Colonic mucosa (tissue), 4 donors: ENCODE data around the gene PNPLA7. TPM values are rescaled to one million over a fixed set of nuclear protein-coding genes. Genes with fewer than 3 reads are reported as not detected.
"Not testable (repeated sequence)": the region's sequence is repeated elsewhere in the genome, so short reads cannot be mapped to it uniquely, and the experiment has no call there.

ENCODE experiments used
- DNase-seq: peaks from one replicate; pipeline ENCODE4 v3.0.0-alpha.2; 2020
- H3K27ac ChIP-seq: fragments of 200-600 bp; one replicate; pipeline ENCODE4 v1.8.0; 2021
- H3K27me3 ChIP-seq: fragments of 200-600 bp; one replicate; pipeline ENCODE4 v1.8.0; 2021
- H3K36me3 ChIP-seq: fragments of 200-600 bp; one replicate; pipeline ENCODE4 v1.8.0; 2021
- H3K4me1 ChIP-seq: fragments of 200-600 bp; one replicate; pipeline ENCODE4 v1.8.0; 2021; ENCODE audit warnings: mild to moderate bottlenecking
- H3K4me3 ChIP-seq: fragments of 200-600 bp; one replicate; pipeline ENCODE4 v1.8.0; 2021
- H3K9ac ChIP-seq, 2 donors: one replicate each; pipeline ENCODE4 v1.7.0; 2013; ENCODE audit warnings: control low read depth in 2 of 2, low read depth in 2 of 2, low read length in 2 of 2
- H3K9me3 ChIP-seq: fragments of 200-600 bp; one replicate; pipeline ENCODE4 v1.8.0; 2021
- intact Hi-C: fragments of 100-400 bp; cut with DNase I; formaldehyde crosslinking; loops from one replicate; pipeline ENCODE4 v1.14.1; 2022
- total RNA-seq, 2 donors: library from RNA; stranded (reverse); fragmentation: NEBNext Ultra II Directional in 1 of 2; extraction: Animal tissue kit (Norgen Biotek cat#: 25700) in 1 of 2; gene quantifications; one replicate each; pipeline ENCODE4 v1.2.1, GENCODE V29; 2021
- TF ChIP-seq, protein P1 (sequence below): fragments of 200-600 bp; IDR thresholded peaks from one replicate; pipeline ENCODE4 v1.8.0; 2022; ENCODE audit warnings: antibody characterized with exemption, mild to moderate bottlenecking
- donor health status: healthy.
- donor health status: DM: no; HTN: no; CAD: no.
- donor health status: DM: no; HTN: no; CAD: no.

Gene PNPLA7
- total RNA-seq, 2 donors from 2014 or later: 6.1 to 7.1 TPM

DNA sequence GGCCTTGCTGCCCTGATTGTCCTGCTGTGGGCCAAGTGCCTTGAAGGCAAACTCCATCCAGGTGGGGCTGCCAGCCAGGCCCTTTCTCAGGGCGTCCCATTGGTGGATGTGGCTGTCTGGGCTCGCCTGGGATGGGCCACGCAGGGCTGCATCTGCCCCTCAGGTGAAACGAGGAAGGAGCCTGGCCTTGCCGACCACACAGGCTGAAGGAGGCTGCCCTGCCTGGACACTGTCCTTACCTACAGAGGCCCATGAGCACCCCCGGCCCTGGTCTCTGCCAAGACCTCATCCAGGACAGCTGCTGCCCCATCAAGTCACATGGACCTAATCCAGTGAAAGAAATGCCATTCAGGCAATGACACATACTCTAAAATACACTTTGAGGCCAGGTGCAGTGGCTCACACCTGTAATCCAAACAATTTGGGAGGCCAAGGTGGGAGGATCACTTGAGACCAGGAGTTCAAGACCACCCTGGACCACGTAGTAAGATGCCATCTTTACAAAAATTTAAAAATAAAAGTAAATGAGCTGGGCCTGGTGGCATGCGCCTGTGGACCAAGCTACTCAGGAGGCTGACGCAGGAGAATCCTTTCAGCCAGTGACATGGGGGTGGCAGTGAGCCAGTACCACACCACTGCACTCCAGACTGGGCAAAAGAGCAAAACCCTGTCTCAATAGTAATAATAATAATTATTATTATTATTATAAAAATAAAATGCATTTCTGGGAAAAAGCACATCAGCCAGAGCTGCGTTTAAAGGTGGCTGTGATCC, 33.9 kb downstream of the PNPLA7 start:
- intact Hi-C loops: no loop called here
- H3K9ac ChIP-seq: no peak overlapping the region

DNA sequence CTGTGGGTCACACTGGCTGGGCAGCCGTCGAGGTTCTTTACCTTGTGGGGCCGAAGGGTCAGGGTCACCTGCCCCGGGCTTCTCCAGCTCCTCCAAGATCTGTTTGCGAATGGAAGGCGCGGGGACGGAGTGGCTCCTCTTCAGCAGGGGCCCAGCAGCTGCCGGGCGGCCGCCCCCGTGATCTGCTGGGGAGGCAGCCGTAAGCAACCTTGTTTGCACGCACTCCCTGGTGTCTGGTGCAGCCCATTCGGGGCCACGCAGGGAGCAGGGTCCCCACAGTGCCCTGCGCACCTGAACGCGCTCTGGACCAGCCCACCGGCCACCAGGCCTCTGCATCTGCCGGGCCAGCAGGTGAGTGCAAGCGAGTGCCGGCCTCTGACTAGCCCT, 34.9 kb downstream of the PNPLA7 start:
- no peak overlapping the region for H3K9ac ChIP-seq
- H3K36me3 ChIP-seq: no peaks in the 10 kb centered on the region
- no peak for DNase-seq
- no peaks in the 10 kb centered on the region for H3K4me1 ChIP-seq
- H3K9me3 ChIP-seq: no peaks in the 10 kb centered on the region
- TF ChIP-seq, protein P1, sequence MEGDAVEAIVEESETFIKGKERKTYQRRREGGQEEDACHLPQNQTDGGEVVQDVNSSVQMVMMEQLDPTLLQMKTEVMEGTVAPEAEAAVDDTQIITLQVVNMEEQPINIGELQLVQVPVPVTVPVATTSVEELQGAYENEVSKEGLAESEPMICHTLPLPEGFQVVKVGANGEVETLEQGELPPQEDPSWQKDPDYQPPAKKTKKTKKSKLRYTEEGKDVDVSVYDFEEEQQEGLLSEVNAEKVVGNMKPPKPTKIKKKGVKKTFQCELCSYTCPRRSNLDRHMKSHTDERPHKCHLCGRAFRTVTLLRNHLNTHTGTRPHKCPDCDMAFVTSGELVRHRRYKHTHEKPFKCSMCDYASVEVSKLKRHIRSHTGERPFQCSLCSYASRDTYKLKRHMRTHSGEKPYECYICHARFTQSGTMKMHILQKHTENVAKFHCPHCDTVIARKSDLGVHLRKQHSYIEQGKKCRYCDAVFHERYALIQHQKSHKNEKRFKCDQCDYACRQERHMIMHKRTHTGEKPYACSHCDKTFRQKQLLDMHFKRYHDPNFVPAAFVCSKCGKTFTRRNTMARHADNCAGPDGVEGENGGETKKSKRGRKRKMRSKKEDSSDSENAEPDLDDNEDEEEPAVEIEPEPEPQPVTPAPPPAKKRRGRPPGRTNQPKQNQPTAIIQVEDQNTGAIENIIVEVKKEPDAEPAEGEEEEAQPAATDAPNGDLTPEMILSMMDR: no peak
- no peak overlapping the region for H3K4me3 ChIP-seq
- H3K27ac ChIP-seq: no peak overlapping the region
- intact Hi-C loops: no loop called here
- H3K27me3 ChIP-seq: no peaks in the 10 kb centered on the region

More for the DNA sequence above, 33.9 kb downstream of the PNPLA7 start:
- no peaks in the 10 kb centered on the region for H3K27me3 ChIP-seq
- TF ChIP-seq, protein P1: no peak
- H3K4me1 ChIP-seq: no peaks in the 10 kb centered on the region
- no peak overlapping the region for H3K27ac ChIP-seq
- H3K9me3 ChIP-seq: no peaks in the 10 kb centered on the region
- no peak for DNase-seq
- no peak overlapping the region for H3K4me3 ChIP-seq
- no peaks in the 10 kb centered on the region for H3K36me3 ChIP-seq

DNA sequence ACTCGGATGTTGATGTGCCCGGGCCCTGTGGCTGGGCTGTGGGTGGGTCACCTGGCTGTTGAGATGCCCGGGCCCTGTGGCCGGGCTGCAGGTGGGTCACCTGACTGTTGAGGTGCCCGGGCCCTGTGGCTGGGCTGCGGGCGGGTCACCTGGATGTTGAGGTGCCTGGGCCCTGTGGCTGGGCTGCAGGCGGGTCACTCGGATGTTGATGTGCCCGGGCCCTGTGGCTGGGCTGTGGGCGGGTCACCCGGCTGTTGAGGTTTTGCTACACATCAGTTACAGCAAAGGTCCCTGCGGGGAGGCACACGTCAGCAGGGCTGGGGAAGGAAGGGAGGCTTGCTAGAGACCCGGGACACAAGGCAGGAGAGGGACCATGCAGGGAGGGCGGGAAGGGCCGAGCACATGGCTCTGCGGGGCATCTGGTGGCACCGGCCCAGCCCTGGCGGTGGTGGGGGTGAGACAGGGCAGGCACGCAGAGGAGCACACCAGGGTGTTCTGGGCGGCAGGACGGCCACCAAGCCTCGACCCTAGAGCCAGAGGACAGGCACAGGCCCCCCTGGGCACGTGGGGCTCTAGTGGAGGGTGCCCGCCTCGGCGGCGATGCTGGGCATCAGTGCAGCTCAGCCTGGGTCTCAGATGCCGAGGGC, 35.4 kb downstream of the PNPLA7 start:
- Histone ChIP-seq H3K4me3 (no peak overlapping the region), H3K4me1 (no peaks in the 10 kb centered on the region), H3K27ac (no peak overlapping the region), H3K9me3 (no peaks in the 10 kb centered on the region), H3K9ac (no peak overlapping the region), H3K36me3 (no peaks in the 10 kb centered on the region), H3K27me3 (no peaks in the 10 kb centered on the region)
- TF ChIP-seq, protein P1: no peak
- DNase-seq: no peak
- intact Hi-C loops: no loop called here

DNA sequence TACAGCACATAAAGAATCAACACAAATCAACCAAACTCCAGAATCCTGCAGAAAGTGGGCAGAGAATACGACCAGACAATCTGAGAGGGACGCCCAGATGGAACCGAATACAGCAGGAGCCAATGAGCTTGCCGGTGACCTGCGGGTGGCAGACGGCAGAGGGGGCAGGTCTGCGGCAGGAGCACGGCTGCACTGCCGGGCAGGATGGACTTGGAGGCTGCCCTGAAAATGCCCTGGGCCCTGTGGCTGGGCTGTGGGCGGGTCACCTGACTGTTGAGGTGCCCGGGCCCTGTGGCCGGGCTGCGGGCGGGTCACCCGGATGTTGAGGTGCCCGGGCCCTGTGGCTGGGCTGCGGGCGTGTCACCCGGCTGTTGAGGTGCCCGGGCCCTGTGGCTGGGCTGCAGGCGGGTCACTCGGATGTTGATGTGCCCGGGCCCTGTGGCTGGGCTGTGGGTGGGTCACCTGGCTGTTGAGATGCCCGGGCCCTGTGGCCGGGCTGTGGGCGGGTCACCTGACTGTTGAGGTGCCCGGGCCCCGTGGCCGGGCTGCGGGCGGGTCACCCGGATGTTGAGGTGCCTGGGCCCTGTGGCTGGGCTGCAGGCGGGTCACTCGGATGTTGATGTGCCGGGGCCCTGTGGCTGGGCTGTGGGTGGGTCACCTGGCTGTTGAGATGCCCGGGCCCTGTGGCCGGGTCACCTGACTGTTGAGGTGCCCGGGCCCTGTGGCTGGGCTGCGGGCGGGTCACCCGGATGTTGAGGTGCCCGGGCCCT, 36.2 kb downstream of the PNPLA7 start:
- H3K27me3 ChIP-seq, H3K9me3 ChIP-seq, DNase-seq, intact Hi-C loops, H3K4me3 ChIP-seq, H3K36me3 ChIP-seq, H3K4me1 ChIP-seq, H3K27ac ChIP-seq: not testable (repeated sequence)
- peak overlapping the region in 1 of 2 donors; percentile 35 for H3K9ac ChIP-seq

DNA sequence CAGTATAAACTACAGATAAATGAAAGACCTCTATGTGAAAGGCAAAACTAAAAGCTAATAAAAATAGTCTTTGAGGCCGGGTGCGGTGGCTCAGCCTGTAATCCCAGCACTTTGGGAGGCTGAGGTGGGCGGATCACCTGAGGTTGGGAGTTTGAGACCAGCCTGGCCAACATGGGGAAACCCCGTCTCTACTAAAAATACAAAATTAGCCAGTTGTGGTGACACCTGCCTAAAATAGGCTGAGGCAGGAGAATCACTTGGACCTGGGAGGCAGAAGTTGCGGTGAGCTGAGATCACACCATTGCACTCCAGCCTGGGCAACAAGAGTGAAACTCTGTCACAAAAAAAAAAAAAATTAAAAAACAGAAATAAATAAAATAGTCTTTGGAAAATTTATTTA, 37.1 kb downstream of the PNPLA7 start:
- H3K4me3 ChIP-seq, H3K4me1 ChIP-seq, intact Hi-C loops, H3K27me3 ChIP-seq, H3K36me3 ChIP-seq, H3K27ac ChIP-seq, H3K9me3 ChIP-seq, DNase-seq, H3K9ac ChIP-seq: not testable (repeated sequence)

DNA sequence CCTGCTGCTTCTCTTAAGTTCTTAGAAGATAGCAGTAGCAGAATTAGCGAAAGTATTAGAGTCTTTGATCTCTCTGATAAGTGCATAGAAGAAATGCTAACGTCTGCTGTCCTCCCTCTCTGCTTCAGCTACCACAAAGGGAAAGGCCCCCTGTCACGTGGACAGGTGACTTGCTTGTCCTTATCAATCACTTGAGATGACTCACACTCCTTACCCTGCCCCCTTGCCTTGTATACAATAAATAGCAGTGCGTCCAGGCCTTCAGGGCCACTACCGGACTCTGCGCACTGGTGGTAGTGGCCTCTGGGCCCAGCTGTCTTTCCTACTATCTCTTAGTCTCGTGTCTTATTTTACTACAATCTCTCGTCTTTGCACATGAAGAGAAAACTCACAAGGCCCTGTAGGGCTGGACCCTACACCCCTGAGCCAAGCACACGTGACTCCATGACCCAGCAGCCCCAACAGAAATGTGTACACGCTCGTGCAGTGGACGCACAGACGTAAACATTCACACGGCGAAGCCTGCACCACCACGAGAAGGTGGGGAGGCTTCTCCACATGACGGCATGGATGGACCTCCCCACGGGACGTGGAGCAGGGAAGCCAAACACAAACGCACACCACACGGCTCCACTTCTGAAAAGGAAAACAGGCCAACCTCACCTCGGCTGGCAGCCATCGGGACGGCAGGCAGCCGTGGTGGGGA, 38.3 kb downstream of the PNPLA7 start:
- Histone ChIP-seq H3K9me3 (no peaks in the 10 kb centered on the region), H3K27ac (no peak overlapping the region), H3K27me3 (no peaks in the 10 kb centered on the region), H3K4me1 (no peaks in the 10 kb centered on the region), H3K4me3 (no peak overlapping the region), H3K9ac (no peak overlapping the region), H3K36me3 (no peaks in the 10 kb centered on the region)
- intact Hi-C loops: no loop called here
- no peak for DNase-seq
- TF ChIP-seq, protein P1: no peak

DNA sequence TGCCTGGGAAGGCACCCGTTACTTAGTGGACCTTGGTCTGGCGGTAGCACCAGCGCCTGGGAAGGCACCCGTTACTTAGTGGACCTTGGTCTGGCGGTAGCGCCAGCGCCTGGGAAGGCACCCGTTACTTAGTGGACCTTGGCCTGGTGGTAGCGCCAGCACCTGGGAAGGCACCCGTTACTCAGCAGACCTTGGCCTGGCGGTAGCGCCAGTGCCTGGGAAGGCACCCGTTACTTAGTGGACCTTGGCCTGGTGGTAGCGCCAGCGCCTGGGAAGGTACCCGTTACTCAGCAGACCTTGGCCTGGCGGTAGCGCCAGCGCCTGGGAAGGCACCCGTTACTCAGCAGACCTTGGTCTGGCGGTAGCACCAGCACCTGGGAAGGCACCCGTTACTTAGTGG, 39.1 kb downstream of the PNPLA7 start:
- H3K27me3 ChIP-seq, H3K36me3 ChIP-seq, H3K4me1 ChIP-seq, H3K27ac ChIP-seq, H3K9me3 ChIP-seq, H3K9ac ChIP-seq, intact Hi-C loops, DNase-seq, H3K4me3 ChIP-seq: not testable (repeated sequence)
